GM12801 (cell line): Measurements from ENCODE around the gene PAK5.

Experiments
- CTCF ChIP-seq: IDR thresholded peaks from one replicate; pipeline ENCODE4 v1.5.1; 2011; ENCODE audit warnings: control low read depth; ENCODE audit not compliant: insufficient read length; ENCODE audit errors: extremely low read depth

Gene PAK5

DNA sequence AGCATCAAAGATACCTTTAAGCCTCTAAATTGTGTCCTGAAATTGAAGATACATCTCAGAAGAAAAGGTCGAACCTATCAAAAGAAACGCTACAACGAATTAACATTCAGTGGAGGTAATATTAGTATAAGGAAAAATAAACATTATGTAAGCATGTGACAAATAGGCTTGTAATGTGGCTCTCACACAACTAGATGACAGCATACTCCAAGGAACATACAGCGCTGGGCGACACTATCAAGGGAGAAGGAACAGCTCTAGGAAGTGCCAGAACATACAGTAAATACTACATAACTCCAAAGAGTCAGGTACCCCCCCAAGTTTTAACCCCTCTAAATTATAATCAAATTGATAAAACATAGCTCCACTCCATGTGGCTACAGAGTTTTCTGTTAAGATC lies 220.9 kb downstream of the PAK5 start:
- TF ChIP-seq CTCF, result no peak

DNA sequence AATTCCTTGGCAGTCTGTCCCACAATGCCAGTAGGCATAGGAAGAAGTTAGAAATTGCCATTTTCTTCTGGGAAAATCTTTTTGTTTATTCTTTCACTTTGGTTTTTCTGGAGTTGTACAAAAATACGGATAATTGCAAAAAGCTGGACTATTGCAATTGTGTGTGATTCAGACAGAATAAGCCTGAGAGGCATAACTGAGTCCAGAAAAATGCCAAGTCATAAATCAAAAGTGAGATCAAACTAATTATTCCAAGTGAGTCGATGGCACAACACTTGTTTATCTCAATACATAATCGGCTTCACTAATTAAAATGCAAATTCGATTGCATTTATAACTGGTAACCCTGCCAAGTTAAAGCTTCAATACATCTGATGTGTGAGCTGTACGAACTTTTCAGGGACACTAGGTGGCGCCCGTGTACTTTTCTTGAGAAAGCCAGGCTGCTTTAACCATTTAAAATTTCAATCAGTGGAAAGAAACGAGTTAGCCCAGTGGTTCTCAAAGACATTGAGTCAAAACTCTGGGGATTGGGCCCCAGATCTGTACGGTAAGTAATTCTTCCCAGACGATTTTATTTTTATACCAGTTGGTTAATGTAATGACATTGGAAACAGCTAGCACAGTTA lies 221.9 kb downstream of the PAK5 start:
- no peak for TF ChIP-seq CTCF

GRCh38 chr20:9616455-9616805 lies 222.4 kb downstream of the PAK5 start:
- TF ChIP-seq CTCF, result no peak

DNA sequence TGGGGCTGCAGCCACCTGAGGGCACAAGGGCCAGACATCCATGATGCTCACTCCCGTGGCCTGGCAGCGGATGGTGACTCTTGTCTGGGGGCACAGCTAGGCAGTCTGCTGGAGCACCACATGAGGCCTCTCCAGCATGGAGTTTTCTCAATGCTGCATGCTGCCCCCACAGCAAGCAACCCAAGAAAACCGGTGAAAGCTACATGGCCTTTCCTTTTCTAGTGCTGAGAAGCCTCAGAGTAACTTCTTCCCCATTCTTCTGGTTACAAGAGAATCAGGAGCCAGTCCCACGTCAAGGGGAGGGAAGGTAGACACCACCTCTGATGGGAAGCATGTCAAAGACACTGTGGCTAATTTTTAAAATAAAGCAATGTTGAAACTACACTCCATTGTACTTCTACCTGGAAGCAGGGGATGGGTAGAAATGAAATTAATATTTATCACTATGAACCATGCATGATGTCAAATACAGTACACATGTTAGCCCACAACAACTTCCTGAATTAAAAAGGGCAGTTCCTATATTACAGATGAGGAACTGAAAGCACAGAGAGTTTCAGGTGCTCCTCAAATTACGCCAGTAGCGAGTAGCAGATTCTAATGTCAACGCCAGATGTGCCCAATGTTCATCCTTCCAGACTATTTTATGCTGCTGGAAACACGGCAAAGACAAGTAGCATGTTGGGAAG lies 223.0 kb downstream of the PAK5 start:
- no peak for TF ChIP-seq CTCF

DNA sequence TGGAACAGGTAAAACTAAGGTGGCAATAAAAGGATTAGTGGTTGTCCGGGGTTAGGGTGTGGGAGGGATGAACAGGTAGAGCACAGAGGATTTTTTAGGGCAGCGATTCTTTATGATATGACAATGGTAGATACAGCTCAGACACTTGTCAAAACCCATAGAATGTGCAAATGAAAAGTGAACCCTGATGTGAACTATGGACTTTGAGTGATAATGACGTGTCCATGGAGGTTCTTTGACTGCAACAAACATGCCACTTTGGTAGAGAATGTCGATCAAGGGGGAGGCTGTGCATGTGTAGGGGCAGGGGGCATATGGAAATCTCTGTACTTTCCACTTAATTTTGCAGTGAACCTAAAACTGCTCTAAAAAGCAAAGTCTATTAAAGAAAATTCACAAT lies 223.8 kb downstream of the PAK5 start:
- no peak for TF ChIP-seq CTCF

GRCh38 chr20:9613871-9614270 lies 225.0 kb downstream of the PAK5 start:
- TF ChIP-seq CTCF, result no peak

DNA sequence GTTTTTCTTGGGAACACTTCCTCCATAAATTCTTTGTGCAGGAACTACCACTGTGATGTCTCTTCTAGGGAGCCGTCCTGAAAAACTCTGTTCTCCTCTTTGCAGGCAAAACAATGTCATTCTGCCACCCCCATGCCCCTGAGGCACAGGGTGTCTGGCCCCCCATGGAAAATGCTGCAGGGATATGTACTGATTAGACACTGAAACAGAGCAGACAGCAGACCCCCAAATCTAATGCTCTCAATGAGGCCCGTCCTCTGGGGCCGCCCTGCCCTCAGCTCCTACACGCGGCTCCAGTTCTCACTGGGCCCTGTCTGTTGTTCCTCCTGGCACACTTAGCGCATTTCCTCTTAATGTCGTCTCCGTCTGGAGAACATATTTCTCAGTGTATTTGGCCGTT lies 227.0 kb downstream of the PAK5 start:
- no peak for TF ChIP-seq CTCF
